Measurements from ENCODE around the gene ALOX15B. TPM values are rescaled to one million over a fixed set of nuclear protein-coding genes. Genes with fewer than 3 reads are reported as not detected.

Gene ALOX15B
- total and polyA plus RNA-seq, 2 of the 13 experiments (the other 11 are each of a cell fraction or from before 2014, with no cell fraction given) = not detected

DNA sequence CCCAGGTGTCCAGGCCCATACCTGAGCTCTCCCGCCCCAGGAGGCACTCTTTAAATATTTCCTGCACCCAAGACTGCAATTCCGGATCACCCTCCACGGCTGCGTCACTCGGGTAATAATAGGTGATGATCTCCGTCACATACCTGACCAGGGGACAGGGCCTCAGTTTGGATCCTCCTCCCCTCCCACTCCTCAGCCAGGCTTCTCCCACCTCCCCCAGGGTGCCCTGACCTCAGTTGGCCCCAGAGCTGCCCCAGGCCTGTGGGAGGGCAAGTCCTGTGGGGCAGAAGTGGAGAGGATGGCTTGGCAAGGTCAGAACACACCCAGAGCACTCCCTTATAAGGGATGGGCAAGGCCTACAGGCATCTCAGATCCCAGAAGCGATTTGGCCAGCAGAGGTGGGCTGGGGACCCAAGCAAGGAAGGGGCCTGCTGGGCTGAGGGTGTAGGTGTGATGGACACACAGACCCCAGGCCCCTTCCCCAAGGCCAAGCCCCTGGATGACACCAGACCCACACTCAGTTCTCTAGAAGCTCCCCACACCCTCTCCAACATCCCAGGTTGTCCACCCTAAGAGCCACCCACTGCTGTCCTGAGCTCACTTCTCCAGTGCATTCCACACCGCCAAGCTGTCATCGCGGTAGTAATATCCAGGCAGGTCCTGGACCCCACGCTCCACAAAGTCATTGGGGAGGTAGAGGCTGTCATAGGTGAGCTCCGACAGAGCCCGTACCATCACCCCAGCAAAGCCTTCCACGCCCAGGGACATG, 36.9 kb downstream of the ALOX15B start (continued):
- TF ChIP-seq, protein P1, sequence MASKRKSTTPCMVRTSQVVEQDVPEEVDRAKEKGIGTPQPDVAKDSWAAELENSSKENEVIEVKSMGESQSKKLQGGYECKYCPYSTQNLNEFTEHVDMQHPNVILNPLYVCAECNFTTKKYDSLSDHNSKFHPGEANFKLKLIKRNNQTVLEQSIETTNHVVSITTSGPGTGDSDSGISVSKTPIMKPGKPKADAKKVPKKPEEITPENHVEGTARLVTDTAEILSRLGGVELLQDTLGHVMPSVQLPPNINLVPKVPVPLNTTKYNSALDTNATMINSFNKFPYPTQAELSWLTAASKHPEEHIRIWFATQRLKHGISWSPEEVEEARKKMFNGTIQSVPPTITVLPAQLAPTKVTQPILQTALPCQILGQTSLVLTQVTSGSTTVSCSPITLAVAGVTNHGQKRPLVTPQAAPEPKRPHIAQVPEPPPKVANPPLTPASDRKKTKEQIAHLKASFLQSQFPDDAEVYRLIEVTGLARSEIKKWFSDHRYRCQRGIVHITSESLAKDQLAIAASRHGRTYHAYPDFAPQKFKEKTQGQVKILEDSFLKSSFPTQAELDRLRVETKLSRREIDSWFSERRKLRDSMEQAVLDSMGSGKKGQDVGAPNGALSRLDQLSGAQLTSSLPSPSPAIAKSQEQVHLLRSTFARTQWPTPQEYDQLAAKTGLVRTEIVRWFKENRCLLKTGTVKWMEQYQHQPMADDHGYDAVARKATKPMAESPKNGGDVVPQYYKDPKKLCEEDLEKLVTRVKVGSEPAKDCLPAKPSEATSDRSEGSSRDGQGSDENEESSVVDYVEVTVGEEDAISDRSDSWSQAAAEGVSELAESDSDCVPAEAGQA (IDR thresholded peaks at IDR 0.05; ENCODE audit: low read depth) = no peak
- TF ChIP-seq, protein P1 (CRISPR knock-in tag; IDR thresholded peaks at IDR 0.05; ENCODE audit: borderline replicate concordance) = no peak
- TF ChIP-seq ZNF33A (CRISPR knock-in tag; IDR thresholded peaks at IDR 0.05; ENCODE audit: borderline replicate concordance) (no peak), HNRNPLL (IDR thresholded peaks at IDR 0.05; ENCODE audit: low read depth, low read length, poor library complexity, severe bottlenecking) (no peak)
- TF ChIP-seq, protein P2, sequence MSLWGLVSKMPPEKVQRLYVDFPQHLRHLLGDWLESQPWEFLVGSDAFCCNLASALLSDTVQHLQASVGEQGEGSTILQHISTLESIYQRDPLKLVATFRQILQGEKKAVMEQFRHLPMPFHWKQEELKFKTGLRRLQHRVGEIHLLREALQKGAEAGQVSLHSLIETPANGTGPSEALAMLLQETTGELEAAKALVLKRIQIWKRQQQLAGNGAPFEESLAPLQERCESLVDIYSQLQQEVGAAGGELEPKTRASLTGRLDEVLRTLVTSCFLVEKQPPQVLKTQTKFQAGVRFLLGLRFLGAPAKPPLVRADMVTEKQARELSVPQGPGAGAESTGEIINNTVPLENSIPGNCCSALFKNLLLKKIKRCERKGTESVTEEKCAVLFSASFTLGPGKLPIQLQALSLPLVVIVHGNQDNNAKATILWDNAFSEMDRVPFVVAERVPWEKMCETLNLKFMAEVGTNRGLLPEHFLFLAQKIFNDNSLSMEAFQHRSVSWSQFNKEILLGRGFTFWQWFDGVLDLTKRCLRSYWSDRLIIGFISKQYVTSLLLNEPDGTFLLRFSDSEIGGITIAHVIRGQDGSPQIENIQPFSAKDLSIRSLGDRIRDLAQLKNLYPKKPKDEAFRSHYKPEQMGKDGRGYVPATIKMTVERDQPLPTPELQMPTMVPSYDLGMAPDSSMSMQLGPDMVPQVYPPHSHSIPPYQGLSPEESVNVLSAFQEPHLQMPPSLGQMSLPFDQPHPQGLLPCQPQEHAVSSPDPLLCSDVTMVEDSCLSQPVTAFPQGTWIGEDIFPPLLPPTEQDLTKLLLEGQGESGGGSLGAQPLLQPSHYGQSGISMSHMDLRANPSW (CRISPR knock-in tag; IDR thresholded peaks at IDR 0.05; ENCODE audit: borderline replicate concordance) = no peak
